SK-N-MC (cell line): ENCODE measurements around the gene LOXL4.

ENCODE experiments used
- EZH2 ChIP-seq: fragments of 200-600 bp; sonication (generic); IDR thresholded peaks from one replicate; pipeline ENCODE4 v1.6.1; 2017; ENCODE audit warnings: antibody characterized with exemption
- FOXP2 ChIP-seq: optimal IDR thresholded peaks from 2 replicates; pipeline ENCODE3; 2011; ENCODE audit warnings: mild to moderate bottlenecking, moderate library complexity; ENCODE audit not compliant: insufficient read depth; ENCODE audit errors: extremely low read length, control extremely low read depth
- POLR2AphosphoS5 ChIP-seq: IDR thresholded peaks from 2 replicates; pipeline ENCODE4 v1.6.1; 2012; ENCODE audit warnings: mild to moderate bottlenecking, low read depth, low read length, borderline replicate concordance

GRCh38 chr10:98292971-98293370 lies 25.0 kb upstream of the LOXL4 start:
- no peak for TF ChIP-seq EZH2
- no peak for TF ChIP-seq POLR2AphosphoS5
- TF ChIP-seq FOXP2, result no peak
